DMS 273 (cell line): ENCODE measurements around the gene NFYC.

ENCODE experiments used
- DNase-seq: peaks from one replicate; lab custom pipeline; 2025; ENCODE audit not compliant: unreplicated experiment; lab: John Stamatoyannopoulos, UW

The NFYC gene

DNA sequence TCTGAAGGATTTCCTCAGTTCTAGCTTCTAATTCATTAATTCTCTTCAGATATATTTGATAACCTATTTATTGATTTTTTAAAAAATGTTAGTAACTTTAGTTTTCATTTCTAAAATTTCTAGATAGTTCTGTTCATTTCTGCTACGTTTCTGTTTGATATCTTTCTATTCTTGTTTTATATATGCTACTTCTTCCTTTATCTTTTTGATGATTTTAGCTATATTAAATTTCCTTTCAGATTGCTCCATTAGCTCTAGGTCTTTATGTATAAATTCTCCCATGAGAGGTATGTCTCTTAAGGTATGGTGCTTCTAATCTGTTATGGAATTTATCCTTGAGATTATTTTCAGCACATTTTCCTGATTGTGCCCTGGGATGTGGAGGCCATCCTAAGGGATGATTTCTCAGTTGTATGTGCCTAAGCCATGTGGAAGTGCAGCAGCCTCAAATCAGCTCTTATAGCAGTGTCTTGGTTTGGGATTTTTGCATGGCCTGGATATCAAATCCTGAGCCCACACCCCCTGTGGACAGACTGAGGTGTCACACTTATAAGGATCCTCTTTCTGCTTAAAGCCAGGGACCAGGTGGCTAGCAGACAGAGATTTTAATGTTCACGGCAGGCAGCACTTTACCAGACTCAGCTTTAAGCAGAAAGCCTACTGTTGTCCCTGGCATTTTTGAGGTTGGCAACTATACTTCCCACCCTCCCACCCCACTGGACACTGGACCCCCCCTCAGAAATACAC is 85.9 kb downstream of the NFYC start:
- DNase-seq: no peak

DNA sequence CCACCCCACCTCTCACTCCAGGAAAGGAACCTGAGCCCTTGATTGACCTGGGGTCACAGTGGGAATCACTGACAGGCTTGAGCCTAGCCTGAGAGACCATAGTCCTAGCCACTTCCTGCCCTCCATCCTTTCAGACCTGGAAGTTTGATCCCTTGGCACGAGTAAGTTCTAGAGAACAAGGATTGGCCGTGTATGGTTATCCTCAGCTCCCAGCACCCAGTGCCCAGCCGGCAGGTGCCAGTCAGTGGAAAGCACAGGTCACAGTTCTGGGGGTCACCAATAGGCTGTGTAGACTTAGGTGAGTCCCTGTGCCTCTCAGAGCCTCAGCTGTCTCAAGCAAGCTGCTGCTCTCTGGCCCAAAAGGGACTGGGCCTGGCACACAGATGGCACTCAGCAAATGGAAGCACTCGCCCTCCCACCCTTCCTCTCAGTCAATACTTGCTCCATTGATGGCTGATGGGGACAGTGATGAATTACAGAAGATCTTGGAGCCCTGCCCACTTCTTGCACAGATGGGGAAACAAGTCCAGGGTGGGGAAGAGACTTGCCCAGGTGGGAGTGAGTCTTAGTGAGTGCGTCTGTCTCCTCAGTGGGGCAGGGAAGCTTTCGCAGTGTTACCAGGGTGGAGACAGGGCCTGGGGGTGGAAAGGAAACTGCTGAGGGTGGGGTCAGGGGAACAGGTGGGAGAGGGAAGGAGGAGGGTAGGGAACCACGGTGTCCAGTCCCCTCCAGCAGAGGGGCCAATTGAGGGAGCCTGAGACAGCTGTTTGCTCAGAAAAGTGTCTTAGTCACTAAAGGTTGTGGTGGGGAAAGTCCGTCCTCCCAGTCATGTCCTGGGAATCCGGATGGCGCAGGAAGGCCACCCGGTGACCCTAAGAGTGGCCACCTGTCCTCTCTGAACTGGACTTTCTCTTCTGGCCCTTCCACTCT is 89.4 kb downstream of the NFYC start:
- DNase-seq: peak; percentile 90

DNA sequence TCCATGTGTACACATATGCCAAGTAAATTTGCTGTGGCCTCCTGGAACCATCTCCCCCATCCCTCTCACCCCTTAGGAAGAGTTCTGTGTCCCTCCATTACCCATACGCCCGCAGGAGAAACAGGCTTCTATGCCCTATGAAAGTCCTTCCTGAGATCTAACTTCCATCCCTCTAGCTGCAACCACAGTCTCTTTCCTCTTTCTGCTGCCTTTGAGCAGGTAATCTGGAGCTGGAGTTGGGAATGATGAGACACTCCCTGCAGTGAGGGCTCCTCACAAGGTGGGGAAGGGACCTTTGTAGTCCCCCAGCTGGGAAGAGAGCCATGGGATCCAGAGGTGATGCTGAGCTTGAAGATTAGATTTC is 90.1 kb downstream of the NFYC start:
- DNase-seq: no peak

DNA sequence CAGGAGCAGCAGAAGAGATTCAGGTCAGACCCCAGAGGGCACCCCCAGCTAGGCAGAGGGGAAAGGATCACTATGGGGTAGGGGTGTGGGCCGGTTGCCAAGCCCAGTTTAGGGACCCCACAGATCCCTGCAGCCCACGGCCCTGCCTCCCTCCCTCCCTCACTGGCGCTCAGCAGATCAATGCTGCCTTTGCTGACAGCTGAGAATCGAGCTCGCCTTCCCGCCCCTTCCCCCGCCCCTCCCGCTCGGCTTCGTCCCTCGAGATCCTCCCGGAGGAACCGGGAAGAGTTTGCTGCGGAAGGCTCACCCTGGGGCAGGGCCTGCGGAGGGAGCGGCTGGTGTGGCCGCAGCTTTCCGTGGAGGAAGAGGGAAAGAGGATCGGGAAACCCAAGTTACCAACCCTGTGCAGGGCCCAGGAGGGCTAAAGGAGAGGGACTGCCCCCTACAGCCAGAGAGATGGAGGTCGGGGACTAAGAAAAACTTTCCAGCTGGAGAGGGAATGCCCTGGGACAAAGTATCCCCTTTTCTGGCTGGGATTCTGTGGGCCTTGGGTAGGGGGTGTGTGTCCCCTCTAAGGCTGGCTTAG is 91.0 kb downstream of the NFYC start:
- DNase-seq: peak; percentile 99

DNA sequence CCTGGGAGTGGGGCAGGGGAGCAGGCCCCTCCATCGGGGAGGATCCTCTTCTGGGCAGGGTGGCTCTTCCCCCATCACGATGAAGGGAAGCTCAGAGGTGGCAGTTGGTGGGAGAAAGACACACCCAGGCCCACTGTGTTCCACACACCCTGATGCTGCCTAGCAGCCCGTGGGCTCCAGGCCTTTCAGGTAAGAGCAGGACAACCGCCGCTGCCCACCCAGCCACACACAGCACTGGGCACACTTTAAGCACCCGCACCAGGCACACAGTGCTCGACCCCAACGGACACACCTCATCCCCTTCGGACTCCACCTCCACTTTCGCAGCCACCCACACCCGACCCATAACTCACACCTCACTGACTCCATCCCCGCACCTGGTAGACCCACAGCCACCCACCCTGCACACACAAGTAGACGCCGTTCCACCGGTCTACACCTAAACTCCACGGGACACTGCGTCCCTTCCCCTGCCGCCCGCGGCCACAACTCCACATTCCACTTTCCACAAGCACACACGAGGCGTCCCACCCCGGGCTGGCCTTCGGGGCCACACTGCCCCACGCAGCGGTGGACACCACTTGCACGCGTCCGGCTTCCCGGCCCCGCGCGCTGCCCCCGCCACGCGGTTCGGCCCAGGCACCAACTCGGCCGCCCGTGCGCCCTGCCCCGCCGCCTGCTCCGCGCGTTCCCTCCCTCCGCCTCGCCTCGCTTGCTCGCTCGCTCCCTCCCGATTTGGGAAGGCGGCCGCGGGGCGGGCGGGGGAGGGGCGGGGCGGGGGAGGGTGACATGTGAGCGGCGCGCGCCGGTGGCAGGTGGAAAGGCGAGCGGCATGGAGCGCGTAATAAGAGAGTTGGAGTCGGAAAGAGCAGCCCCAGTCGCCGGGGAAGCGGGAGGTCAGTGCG is 91.7 kb downstream of the NFYC start, which contains the start of gene KCNQ4:
KCNQ4 (plus strand) TSS at position 787 of the 905 bp plus-strand sequence. CDS start 307 bp downstream, outside the sequence.
- peak; percentile 100 for DNase-seq

DNA sequence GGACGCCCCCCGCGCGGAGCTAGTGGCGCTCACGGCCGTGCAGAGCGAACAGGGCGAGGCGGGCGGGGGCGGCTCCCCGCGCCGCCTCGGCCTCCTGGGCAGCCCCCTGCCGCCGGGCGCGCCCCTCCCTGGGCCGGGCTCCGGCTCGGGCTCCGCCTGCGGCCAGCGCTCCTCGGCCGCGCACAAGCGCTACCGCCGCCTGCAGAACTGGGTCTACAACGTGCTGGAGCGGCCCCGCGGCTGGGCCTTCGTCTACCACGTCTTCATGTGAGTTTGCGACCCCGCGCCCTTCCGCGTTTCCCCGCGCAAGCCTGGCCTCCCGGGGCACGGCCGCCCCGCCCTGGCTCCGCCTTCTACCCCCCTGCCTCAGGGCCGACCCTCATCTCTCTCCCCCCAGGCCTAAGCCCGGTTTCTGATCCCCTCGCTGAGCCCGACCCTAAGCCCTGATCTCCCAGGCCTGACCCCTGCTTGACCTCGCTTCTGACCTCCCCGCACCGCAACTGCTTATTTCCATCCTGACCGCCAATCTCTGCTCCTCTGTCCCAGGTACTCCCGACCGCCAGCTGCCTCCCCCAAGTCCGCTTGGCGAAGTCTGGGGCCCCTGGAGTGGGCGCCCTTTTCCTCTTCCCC is 92.8 kb downstream of the NFYC start:
- peak; percentile 100 for DNase-seq

DNA sequence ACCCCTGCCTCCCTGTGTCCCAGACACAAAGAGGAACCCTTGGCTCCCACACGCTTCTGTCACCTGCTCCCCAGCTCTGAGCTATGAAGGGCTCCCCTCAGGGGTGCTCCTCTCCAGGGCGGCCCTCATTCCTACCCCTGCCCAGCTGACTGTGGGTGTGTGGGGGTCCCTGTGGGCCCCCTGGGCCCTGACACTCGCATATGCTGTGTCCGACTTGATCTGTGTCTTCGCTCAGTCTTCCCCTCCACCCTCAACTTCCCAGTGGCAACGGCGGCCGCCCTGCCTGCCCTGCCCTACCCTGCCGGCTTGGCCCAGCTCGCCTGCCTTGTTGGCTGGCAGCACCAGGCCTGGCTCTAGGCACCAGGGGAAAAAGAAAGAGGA is 93.3 kb downstream of the NFYC start:
- peak; percentile 95 for DNase-seq

DNA sequence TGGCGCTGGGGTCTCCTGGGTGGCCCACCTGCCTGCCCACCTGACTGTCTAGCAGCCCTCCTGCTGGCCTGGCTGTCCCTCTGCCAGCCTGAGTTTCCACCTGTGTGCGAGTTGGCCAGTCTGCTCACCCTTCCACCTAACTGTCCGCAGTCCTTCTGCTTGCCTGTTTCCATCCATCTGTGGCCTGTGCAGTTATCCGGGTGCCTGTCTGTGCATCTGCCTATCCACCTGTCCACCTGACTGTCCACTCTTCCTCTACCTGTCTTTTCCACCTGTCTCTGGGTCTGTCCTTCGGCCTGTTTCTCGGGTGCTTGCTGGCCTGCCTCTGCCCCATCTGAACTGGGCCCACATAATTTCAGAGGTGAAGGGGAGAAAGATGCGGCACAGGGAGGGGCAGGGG is 93.9 kb downstream of the NFYC start:
- no peak for DNase-seq

DNA sequence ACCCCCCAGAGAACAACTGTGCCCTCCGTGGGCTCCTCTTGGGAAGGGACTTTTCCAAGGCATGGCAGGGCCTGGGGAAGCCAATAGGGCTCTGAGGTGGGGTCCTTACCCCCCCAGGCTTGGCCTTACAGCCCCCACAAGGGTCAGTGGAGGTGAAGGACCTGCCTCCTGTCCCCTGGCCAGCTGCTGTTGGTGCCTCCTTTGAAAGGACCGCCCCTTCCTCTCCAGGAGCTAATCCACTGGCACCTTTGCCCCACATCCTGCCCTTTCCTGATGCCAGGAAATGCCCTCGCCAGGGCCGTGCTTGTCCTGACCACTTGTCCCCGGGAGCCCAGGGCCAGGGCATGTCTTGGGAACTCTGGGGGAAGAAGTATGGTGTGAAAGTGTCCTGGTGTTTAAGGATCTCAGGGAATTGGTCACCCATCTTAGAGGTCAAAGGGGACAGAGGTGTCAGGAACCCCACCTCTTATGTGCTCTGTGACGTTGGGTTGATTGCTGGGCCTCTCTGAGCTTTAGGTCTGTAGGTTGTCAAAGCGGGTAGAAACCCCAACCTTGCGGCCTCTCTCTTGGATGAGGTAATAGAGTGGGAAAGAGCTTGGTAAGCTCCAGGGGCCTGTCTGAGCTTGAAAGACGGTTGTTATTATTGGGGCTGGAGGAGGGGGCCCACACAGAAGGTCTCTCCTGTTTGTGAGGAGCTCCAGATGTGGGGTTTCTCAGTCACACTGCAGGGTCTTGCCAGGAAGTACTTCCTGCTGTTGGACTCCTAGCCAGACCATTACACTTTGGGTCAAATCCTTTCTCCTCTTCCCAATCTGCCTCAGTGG is 94.9 kb downstream of the NFYC start:
- DNase-seq: no peak

DNA sequence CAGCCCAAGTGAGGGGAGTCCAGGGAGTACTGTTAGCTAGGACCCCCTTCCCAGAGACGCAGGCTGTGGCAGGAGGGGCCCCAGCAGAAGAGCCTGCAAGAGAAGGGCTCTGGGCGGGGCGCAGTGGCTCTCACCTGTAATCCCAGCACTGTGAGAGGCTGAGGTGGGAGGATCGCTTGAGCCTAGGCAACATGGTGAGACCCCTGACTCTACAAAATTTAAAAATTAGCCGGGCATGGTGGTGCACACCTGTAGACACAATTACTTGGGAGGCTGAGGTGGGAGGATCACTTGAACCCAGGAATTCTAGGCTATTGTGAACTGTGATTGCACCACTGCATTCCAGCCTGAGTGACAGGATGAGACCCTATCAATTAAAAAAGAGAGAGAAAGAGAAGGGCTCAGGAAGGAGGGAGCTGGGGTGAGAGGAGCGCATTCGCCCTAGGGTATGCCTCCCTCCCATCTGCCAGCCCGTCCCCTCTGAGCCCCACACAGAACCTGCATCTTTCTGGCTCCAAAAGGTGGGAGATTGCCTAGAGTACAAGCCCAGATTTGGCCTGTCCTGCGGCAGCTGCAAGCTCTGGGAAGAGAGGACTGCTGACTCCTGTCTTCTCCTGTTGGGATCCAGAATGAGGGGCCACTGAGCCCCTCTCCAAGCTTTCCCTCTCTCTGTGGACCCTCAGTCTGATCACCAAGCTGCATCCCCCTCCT is 95.6 kb downstream of the NFYC start:
- peak; percentile 88 for DNase-seq

DNA sequence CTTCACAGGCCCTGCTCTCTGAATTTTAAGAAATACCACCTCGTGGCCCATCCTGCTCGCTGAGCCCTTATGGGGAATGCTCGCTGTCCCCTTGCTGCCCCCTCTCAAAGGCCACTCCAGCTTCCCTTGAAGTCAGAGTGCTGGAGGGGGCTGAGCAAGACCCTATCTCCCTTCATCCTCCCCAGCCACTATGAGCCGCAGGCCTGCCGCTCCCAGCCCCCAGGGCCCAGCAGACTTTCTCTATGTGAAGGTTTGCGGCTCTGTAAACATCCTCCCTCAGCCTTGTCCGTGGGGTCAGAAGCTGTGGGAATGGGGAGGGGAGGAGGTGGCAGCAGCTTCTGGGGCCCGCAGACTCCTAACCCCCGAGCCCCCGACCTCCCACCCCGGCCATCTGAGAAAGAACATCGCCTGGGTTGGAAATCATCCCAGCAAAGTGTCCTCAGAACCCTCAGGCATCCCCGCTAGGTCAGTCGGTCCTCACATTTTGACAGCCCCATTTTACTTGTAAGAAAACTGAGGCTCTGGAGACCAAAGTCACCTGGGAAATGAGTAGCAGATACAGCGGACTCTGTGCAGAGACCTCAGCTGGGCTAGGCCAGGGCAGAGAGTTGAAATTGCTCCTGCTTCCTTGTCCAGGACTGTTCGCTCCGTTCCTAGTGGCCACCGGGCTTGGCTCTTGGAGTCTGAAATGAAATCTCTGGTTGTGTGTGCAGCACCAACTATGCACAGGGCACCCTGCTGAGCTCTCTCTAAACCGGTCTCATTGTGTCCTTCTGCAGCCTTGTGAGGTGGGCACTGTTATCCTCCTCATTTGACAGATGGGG is 96.4 kb downstream of the NFYC start:
- no peak for DNase-seq

DNA sequence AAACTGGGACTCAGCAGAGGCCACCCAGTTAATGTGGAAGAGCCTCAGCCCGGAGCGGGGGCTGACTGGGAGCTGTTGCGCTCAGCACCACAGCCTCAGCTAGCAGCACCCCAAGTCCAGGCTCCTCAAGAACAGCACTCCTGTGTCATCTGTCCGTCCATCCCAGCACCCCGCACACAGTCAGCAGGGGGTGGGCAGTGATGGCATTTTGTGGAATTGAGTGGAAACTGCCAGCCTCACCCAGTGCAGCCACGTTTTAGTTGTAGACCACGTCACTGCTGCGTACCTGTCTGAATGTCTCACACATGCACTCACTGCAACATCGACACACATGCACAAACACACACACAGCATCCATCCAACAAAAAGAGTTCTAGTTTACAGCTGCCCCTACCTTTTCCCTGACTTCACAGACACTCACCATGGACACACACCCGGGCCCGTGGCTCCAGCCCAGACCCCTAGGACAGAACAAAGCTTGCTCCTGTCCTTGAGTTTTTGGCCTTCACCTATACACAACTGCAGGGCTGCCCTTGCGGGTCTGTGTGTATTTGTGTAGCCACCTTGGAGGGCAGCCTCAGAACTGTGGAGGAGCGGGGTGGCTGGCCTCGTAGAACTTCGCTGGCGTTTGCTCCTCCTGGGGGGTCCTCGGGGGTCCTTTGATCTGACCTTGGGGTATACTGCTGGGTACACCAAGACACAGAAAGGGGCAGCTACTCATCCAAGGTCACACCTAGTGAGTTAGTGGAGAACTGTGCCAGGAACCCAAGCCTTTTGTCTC is 97.2 kb downstream of the NFYC start:
- DNase-seq: no peak

DNA sequence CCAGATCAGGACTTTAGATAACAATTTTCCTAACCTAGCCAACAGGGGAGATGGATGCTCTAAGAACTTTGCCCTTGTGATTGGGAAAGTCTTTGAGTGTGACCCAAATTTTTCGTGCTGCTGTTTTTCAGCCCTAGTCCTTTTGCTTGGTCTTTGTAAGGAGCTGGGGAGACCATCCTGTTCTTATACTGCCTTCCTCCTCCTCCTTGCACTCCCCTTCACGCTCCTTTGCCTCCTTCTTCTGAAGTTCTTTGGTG is 97.8 kb downstream of the NFYC start:
- DNase-seq: no peak

DNA sequence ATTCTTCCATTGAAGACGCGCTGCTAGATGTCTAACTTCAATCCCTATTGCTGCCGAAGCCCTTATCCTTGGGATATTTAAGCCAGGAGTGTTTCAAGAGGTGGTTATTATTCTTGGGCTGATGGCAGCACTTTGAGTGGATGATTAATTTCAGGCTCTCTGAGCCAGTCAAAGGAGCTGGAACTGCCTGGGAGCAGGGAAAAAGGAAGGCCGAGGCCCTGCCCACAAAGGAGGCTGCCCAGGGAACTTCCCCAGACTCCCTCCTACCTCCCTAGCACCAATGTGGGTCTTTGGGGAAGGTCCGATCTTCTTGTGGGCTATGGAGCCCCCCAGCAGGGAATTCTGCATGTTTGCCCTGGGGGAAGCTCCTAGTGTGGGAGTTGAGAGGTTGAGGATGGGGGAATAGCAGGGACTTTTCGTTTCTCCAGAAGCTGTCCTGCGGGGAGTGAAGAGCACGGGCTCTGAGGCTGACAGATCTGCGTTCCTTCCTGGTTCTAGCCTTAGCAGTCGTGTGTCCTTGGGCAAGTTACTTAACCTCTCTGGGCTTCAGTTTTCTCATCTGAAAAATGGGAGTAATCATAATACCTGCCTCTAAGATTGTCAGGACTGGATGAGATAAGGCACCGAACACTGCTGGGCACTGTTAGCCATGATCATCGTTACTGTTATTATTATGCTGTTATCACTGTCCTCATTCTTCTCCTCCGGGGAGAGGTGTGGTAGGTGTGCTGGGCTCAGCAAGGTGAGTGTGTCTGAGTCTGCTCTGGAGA is 98.3 kb downstream of the NFYC start:
- DNase-seq: no peak

DNA sequence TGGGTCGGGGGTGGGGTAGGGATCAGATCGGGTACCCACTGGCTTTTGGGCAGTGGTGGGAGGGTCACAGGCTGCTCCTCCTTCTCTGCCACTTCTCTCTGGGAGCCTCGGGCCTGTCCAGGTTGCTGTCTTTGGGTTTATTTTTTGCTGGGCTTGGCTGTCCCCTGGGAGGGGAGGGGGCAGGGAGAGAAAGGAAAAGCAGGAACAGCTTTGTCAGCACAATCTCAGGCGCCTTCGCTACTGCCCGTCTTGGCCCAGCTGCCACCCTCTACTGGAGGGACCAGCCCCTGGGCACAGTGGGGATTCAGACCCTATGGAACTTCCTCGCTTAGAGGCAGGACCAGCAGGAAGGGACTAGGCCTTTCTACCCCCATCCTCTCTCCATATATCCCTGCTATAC is 100.5 kb downstream of the NFYC start:
- DNase-seq: no peak

DNA sequence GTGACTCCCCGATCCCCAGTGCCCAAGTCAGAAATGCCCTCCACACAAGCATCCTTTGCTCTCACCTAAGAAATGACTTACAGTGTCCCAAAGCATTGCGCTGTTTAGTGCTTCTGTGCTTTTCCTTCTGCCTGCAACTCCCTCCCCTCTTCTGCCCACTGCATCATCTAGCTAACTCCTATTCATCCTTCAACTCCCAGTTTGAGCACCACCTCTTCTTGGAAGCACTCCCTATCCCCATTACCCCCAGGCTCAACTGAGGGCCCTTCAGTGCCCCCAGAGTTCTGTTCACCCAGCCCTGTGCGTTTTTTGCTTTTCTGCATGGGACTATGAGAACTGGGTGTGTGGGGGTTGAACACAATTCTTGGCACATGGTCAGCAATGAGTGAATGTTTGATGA is 102.1 kb downstream of the NFYC start:
- no peak for DNase-seq

DNA sequence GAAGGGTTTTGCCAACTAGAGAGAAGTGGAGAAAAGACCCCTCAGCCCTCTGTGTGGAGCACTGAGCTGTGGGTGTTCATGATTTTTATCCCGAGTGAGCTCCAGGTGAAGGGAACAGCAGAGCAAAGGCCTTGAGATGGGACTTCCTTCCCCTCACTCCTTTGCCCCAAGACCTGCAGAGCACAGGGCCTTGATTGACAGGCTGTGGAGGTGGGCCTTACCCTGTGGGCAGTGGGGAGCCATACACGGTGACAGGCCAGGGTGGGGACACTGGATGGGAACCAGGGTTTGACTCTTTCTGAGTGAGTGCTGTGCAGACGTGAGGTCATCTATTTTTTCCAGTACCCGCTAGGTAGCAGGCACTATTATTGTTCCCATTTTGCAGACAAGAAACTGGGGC is 102.5 kb downstream of the NFYC start:
- no peak for DNase-seq
